Cerebellar nuclear complex (tissue), 1 donor: ENCODE data around the gene XRN1.
"Not testable (repeated sequence)": the region's sequence is repeated elsewhere in the genome, so short reads cannot be mapped to it uniquely, and the experiment has no call there.

Experiments
- DNase-seq, 2 experiments: peaks; one replicate each; lab custom pipeline; 2025; lab: John Stamatoyannopoulos, UW

XRN1 gene

DNA sequence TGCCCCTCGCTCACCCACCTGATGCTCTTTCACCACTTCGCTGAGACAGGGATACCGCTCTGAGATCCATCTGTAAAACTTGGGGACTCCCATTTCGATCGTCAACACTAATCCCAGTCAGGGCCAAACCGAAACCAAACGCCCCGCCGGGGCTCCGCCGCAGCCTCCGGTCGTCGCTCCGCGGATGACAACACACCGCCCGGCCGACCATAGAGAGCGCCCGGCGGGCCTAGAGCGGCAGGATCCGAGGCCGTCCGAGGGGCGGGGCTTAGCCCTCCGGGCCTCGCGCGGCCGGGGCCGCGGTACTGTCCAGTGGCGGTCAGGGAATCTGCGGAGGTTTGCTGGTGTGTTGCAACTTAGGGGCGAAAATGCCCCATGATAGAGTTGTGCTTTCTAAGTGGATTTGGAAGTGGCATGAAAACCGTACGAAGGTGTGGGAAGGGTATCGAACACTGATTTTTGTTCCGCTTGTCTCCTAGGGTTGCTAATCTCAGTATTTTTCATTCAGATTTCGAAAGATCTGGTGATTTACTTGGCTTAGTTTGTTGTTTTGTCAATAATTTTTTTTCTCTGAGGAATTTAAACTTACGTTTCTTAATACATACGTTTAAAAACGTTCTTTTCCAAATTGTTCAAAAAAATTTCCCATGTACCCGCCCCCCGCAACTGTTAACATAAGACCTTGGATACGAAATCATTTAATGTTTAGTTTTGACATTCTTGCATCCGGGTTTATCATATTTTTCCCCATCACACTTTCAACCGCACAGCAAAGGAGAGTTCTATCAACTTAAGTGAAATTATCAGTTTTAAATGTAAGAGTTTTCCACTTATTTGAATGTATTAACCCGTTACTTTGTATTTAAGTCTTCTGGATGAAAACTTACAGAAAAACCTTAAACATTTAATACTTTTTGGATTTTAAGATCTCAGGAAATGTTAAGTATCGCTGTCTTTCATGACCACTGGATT is at the start of gene XRN1:
XRN1 (minus strand) TSS at position 186 of the 972 bp plus-strand sequence; CDS start at position 93, 93 bp downstream.
- DNase-seq = peak; percentile 0 to 50

DNA sequence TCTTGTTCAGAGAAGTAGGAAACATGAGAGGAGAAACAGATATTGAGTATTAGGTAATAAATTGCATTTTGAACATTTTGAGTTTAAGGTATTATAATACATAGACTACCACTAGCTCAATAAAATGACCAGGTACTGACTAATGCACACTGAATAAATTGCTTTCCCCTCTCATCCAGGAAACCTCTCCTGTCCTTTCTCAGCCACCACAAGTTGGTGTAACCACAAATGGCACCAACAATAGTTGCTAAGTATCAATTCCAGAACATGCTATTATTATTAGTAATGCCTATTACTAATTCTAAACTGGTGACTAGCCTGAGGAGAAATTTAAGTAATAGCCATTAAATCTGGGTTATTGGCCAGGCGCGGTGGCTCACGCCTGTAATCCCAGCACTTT is 47.3 kb upstream of the XRN1 start:
- DNase-seq = no peak

DNA sequence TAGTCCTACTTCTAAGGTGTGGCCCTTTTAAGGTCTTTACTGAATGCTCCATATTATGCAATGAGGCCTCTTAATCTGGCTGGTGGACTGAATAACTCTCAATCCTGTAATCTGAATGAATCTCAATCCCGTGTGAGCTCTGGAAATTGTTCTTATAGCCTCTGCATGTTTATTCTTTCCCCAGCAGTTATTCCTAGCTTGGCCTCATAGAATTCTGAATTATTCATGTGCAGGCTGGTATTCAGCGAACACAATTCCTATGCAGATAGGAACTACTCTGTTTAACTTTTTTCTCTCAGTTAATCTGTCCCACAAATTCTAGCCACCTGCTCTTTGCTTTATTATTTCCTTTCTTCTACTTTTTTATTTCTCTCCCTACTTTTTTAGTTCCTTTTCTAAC is 44.3 kb upstream of the XRN1 start:
- no peak for DNase-seq

DNA sequence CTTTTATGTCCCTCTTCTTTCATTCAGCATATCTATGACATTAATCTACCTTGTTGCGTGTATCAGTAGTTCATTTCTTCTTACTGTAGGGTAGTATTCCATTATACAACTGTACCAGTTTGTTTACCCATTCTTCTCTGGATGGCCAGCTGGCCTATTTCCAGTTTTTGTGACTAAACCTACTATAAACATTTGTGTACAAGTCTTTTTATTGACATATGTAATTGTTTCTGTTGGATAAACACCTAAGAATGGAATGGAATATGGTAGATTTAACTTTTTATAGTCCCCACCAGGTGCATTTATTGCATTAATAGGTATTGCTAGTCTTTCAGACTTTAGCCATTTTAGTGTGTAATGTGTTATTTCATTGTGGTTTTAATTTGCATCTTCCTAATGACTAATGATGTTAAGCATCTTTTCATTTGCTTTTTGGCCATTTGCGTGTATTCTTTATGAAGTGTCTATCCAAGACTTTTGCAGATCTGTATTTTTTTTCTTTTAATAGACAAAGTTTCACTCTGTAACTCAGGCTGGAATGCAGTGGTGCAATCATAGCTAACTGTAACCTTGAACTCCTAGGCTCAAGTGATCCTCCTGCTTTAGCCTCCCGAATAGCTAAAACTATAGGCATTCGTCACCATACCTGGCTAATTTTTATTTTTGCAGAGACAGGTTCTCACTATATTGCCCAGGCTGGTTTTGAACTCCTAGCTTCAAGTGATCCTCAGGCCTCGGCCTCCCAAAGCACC is 41.9 kb upstream of the XRN1 start:
- DNase-seq = no peak

- no peak for DNase-seq
Observed at GRCh38 chr3:142484912-142485435, 37.1 kb upstream of the XRN1 start.

DNA sequence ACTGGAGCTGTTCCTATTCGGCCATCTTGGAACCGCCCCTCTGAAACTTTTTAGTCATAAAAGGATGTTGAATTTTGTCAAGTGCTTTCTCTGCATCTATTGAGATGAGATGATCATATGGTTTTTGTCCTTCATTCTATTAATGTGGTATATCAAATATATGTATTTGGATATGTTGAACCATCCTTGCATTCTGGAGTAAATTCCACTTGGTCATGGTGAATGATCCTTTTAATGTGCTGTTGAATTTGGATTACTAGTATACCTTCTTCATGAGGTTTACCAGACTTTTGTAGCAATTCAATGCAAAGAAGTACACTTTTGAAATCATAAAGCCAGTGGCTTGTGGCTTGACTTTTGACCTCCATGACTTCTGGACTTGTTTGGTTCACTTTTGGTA is 33.4 kb upstream of the XRN1 start:
- DNase-seq = no peak

DNA sequence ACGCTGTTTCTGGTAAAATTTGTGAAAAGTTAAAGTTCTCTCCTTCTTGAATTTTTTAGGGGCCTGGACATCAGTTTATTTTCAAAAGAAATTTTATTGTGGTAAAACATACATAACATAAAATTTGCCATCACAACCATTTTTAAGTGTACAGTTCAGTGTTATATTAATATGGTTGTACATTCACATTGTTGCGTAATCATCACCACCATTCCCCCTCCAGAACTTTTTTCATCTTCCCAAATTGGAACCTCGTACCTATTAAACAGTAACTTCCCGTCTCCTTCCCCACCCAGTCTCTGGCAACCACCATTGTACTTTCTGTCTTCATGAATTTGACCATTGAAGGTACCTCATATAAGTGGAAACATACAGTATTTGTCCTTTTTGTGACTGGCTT is 23.0 kb upstream of the XRN1 start:
- no peak for DNase-seq

- no peak for DNase-seq
Observed at GRCh38 chr3:142468456-142468855, 20.6 kb upstream of the XRN1 start.

DNA sequence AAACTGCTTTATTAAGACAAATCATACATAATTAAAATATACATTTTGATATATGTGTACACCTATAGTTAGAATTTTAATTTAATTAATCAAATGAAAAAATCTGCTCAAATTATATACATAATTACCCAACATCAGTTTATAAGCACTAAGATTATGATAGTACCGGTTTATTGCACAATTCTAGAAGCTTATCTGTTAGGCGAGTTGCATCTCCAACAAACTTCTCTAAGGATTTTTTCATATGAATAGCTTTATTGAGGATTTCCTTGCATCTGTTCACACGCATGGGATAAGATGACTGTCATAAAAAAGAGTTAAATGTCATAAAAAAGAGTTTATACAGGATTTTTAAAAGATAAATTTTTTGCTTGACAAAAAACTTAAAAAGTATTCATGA is 19.9 kb upstream of the XRN1 start:
- no peak for DNase-seq

- DNase-seq = no peak
Observed at GRCh38 chr3:142460689-142461088, 12.9 kb upstream of the XRN1 start.

GRCh38 chr3:142459929-142460328 is 12.1 kb upstream of the XRN1 start:
- DNase-seq = no peak

DNA sequence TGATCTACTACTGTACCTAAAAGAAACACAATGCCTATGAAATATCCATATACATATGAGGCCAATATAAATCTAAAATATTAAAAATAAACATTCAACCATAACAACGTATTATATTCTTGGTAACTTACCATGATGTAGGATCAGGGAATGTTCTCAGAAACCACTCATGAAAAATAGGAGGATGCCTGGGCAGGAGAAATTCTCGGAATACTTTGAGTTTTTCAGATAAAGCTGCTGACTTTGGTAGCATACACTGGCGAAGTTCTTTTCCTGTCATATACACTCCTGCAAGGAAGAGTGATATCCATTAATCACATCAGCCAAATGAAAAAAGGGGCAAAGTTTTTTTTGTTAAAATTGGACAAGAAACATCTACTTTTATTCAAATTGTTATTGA is 11.3 kb upstream of the XRN1 start:
- DNase-seq = no peak

DNA sequence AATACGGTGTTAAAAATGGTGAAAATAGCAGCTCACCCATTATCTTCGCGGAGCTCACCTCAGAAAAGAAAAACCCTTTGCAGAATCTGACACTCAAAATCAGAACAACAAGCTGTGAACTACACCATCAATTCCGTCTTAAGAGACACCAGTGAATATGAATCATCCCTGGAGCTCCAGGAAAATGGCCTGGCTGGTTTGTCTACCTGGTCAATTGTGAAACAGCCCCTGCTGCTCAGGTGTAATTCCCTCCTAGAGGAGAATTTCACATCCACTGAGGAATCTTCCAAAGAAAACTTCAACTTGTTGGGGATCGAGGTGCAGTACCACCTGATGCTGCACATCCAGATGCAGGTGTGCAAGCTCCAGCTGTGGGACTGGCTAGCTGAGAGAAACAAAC is 3.0 kb upstream of the XRN1 start:
- no peak for DNase-seq

DNA sequence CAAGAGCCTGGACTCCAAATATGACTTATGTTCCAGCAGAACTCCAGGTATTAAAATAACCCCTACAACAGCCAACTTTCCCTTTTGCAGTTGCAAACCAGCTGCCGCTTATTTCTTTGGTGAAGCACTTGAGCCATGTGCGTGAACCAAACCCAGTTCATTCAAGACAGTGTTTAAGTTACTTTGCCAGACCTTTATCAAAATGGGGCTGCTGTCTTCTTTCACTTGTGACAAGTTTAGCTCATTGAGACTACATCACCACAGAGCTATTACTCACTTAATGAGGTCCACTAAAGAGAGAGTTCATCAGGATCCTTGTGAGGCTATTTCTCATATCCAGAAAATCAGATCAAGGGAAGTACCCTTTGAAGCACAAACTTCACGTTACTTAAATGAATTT is 2.4 kb upstream of the XRN1 start:
- no peak for DNase-seq

- no peak for DNase-seq
Observed at GRCh38 chr3:142447301-142447851, 461 bp downstream of the XRN1 start.

- DNase-seq = no peak
Observed at GRCh38 chr3:142445816-142446254, 2.0 kb downstream of the XRN1 start.

- DNase-seq = no peak
Observed at GRCh38 chr3:142444343-142444742, 3.5 kb downstream of the XRN1 start.

DNA sequence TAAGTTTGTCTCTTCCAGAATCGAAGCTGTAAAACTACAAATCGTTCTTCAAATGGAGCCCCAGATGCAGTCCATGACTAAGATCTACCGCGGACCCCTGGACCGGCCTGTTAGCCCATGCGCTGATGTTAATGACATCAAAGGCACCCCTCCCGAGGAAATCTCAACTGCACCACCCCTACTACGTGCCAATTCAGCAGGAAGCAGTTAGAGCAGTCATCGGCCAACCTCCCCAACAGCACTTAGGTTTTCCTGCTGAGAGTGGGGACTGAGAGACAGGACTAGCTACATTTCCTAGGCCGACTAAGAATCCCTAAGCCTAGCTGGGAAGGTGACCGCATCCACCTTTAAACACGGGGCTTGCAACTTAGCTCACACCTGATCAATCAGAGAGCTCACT is 4.8 kb downstream of the XRN1 start:
- DNase-seq = not testable (repeated sequence)

GRCh38 chr3:142439499-142440220 is 8.2 kb downstream of the XRN1 start:
- not testable (repeated sequence) for DNase-seq

- DNase-seq = not testable (repeated sequence)
Observed at GRCh38 chr3:142438096-142438495, 9.7 kb downstream of the XRN1 start.

GRCh38 chr3:142436951-142437585 is 10.8 kb downstream of the XRN1 start:
- DNase-seq = no peak
